NB4 (cell line): ENCODE measurements around the gene RBM18.

Experiments used
- DNase-seq: peaks from one replicate; pipeline ENCODE4 v3.0.0; 2010; ENCODE audit warnings: low read depth
- H3K4me3 ChIP-seq: one replicate; pipeline ENCODE4 v1.5.1; 2011; ENCODE audit warnings: mild to moderate bottlenecking, low read depth, low read length, moderate library complexity
- CTCF ChIP-seq: IDR thresholded peaks from one replicate; pipeline ENCODE4 v1.5.1; 2012; ENCODE audit warnings: low read depth, low read length
- MAX ChIP-seq: IDR thresholded peaks from 2 replicates; pipeline ENCODE4 v1.6.1; 2011; ENCODE audit warnings: low read depth, low read length
- MYC ChIP-seq: IDR thresholded peaks from 2 replicates; pipeline ENCODE4 v1.6.1; 2011; ENCODE audit warnings: low read depth, low read length
- POLR2A ChIP-seq: IDR thresholded peaks from 2 replicates; pipeline ENCODE4 v1.6.1; 2011; ENCODE audit warnings: mild to moderate bottlenecking; ENCODE audit not compliant: insufficient read length; ENCODE audit errors: extremely low read depth

The RBM18 gene

GRCh38 chr9:122192914-122193525, 71.6 kb downstream of the RBM18 start:
- H3K4me3 ChIP-seq: no peak overlapping the region
- TF ChIP-seq CTCF: no peak
- TF ChIP-seq MAX: no peak
- TF ChIP-seq MYC: no peak
- no peak for TF ChIP-seq POLR2A
- DNase-seq: no peak

DNA sequence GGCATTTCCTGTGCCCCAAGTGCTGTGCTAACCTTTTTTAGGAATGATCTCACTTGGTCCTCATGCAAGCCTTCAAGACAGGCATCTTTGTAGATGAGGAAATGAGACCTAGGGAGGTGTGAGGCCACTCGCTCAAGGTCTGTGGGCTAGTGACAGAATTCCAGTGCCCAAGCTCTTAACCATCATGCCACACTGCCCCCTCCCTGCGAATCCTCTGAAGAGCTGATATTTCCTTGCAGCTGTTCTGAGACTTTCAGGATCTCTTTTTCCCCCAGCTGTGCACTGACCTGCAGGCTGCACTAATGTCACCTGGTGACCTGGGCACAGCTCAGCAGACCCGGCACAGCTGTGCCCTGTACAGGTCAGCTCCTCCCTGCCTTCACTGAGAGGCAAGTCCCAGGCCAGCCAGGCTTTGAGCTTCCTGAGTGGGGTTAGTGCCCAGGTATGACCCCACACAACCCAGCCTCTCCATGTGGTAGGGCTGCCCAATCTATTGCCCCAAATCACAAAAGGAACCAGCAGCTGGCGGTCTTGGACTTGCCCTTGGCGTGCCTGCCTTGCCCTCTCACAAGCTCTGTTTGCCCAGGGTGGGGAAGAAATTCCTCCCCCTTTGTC, 72.3 kb downstream of the RBM18 start:
- DNase-seq: peak; percentile 20
- H3K4me3 ChIP-seq: no peak overlapping the region
- TF ChIP-seq POLR2A (no peak), MYC (no peak), CTCF (no peak), MAX (no peak)

DNA sequence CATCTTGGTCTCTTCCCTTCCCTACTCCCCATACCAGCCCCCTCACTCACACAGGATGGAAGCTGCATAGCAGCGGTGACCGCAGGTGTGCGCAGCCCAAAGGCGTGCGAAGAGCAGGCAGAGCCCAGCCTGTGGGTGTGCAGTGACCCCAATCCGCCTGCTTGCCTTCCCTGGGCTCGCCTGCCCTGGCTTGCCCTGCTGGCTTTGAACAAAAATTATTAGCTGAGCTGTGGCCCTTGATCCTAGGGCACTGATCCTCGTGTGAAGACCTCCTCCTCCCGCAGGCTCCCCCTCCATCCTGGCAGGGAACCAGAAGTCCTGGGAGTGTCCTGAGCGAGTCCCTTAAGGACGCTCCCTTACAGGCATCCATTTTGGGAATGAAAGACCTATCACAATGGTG, 73.1 kb downstream of the RBM18 start:
- H3K4me3 ChIP-seq: no peak overlapping the region
- TF ChIP-seq MYC: no peak
- DNase-seq: no peak

DNA sequence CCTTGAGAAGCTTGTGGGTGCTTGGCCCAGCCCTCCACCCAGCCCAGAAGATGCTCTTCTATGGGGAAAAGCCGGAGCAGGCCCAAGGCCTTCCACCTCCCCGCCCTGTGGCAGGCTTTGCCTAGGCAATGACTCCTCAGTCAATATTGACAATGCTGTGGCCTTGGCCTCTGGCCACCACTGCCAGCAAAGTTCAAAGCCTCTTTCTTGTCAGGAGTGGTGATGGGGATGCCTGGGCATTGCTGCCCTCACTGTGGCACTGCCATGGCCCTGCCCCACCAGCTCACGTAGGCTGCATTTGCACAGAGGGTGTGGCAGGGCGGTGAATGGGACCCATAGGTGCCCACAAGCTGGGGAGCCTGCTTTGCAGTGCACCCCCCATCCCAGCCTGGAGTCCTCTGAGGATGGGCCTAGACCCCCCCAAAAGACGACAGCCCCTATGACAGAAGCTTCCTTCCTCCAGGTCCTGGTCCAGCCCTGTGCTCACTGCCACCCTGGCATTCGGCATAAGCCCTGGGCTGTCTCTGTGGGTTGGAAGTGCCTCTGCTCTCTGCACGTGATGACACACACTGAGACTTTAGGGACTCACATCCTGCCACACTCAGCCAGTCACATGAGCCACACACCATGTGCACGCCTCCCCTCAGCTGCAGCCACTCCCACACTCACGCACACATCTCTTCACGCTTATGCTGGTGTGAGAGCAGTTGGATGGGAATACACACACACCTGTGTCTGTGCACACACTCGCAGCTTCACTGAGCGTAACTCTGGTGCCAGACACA, 73.9 kb downstream of the RBM18 start:
- DNase-seq: no peak

GRCh38 chr9:122188369-122188768, 76.3 kb downstream of the RBM18 start:
- DNase-seq: no peak
- no peak overlapping the region for H3K4me3 ChIP-seq
- TF ChIP-seq MAX (no peak), CTCF (no peak), POLR2A (no peak)

More for the DNA sequence above, 73.9 kb downstream of the RBM18 start:
- no peak for TF ChIP-seq POLR2A
- TF ChIP-seq CTCF: no peak
- TF ChIP-seq MYC: no peak
- TF ChIP-seq MAX: no peak
- no peak overlapping the region for H3K4me3 ChIP-seq
